Activated naive CD8-positive, alpha-beta T cell (primary cell): ENCODE results near the gene CCDC181.
"Not testable (repeated sequence)": the region's sequence is repeated elsewhere in the genome, so short reads cannot be mapped to it uniquely, and the experiment has no call there.

Source experiments
- H3K27ac Mint-ChIP-seq: one replicate; pipeline ENCODE4 v1.8.0; 2021; ENCODE audit warnings: mixed read lengths
- H3K27me3 Mint-ChIP-seq: one replicate; pipeline ENCODE4 v1.8.0; 2021; ENCODE audit warnings: mixed read lengths
- H3K36me3 Mint-ChIP-seq: one replicate; pipeline ENCODE4 v1.8.0; 2021; ENCODE audit warnings: mixed read lengths
- H3K4me1 Mint-ChIP-seq: one replicate; pipeline ENCODE4 v1.8.0; 2021; ENCODE audit warnings: low read depth, mixed read lengths
- H3K4me3 Mint-ChIP-seq: one replicate; pipeline ENCODE4 v1.8.0; 2021; ENCODE audit warnings: mild to moderate bottlenecking, mixed read lengths
- H3K9me3 Mint-ChIP-seq: one replicate; pipeline ENCODE4 v1.8.0; 2021; ENCODE audit warnings: low read depth, mixed read lengths

CCDC181 gene

DNA sequence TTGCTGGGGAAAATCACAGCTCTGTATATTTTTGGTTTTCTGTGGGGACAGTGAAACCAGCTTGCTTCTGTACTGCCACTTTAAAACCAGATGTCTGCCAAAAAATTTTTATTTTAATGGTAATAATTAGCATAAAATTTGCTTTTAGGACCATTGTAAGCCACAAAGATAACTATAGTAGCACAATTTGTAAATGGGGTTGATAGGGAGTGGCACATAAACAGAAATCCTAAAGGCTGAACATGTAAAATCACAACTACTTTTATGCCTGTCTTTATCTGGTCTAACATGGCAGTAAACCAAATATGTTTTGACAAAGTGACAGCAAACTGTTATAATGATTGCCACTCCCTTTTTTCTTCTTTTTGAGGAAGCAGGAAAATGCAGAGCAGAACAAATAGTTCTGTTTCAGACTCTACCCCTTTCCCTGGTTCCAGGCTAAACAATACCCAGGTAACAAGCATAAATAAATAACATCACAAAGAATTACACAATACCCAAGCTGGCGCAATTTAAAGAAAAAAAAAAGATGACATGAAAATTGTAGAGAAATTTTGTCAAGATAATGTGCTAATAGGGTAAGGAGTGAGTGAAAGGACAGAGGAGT is 24.0 kb upstream of the CCDC181 start:
- Mint-ChIP-seq H3K9me3 (peaks cover 5% of the 10 kb centered on the region), H3K27ac (no peak overlapping the region), H3K36me3 (peaks cover 5% of the 10 kb centered on the region), H3K4me3 (no peak overlapping the region), H3K4me1 (peaks cover 3% of the 10 kb centered on the region), H3K27me3 (peaks cover 16% of the 10 kb centered on the region)

- no peak overlapping the region for H3K27ac Mint-ChIP-seq
- no peaks in the 10 kb centered on the region for H3K4me1 Mint-ChIP-seq
- H3K4me3 Mint-ChIP-seq, result no peak overlapping the region
- no peaks in the 10 kb centered on the region for H3K36me3 Mint-ChIP-seq
- H3K27me3 Mint-ChIP-seq, result peaks cover 12% of the 10 kb centered on the region
- peaks cover 5% of the 10 kb centered on the region for H3K9me3 Mint-ChIP-seq
These were observed 16.6 kb upstream of the CCDC181 start for GRCh38 chr1:169443923-169444322.

DNA sequence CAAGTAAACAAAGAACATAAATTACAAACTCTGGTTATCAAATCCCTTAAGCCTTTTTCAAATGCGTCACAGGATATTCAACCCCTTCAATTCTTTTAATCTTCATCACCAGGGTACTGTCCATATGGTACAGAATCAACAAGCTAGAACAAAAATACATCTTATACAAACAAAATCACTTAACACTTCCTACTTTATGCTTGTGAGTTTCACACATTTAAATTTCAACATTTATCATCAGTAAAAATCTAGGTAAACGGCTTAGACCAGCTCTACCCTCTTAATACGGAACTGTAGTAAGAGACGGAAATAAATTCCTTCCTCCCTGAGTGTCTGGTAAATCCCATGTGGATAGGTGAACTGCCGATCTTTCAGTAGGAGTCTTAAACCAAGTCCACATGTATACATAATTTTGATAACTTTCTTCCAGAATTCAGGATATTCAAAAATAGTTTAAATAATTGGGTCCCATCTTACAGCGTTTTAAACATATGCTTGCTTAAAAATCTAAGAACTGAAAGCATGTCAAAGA is 1.0 kb downstream of the CCDC181 start:
- peak overlapping the region; percentile 96 for H3K4me3 Mint-ChIP-seq
- H3K4me1 Mint-ChIP-seq, result peaks cover 8% of the 10 kb centered on the region
- no peak overlapping the region for H3K27ac Mint-ChIP-seq
- no peaks in the 10 kb centered on the region for H3K9me3 Mint-ChIP-seq
- H3K27me3 Mint-ChIP-seq, result peaks cover 43% of the 10 kb centered on the region
- no peaks in the 10 kb centered on the region for H3K36me3 Mint-ChIP-seq

DNA sequence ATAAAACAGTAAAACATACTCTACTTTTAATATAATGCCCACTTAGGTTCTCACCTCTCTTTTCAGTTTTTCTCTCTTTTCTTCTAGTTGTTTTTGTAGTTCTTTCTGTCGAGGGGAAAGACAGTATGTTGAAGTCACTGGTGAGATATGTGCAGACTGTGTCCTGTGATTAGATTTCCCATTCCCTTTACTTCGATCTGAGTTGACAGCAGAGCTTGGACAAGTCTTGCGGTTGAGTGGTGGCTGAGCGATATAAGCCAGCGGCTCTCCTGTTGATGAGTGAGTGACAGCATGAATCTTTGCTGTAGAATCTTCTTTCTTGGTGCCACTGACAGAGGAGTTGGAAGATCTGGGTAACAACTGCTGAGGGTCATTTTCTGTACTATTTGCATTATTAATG is 6.0 kb downstream of the CCDC181 start:
- no peak overlapping the region for H3K4me3 Mint-ChIP-seq
- H3K9me3 Mint-ChIP-seq, result no peaks in the 10 kb centered on the region
- peaks cover 26% of the 10 kb centered on the region for H3K27me3 Mint-ChIP-seq
- H3K27ac Mint-ChIP-seq, result no peak overlapping the region
- H3K4me1 Mint-ChIP-seq, result no peaks in the 10 kb centered on the region
- no peaks in the 10 kb centered on the region for H3K36me3 Mint-ChIP-seq

DNA sequence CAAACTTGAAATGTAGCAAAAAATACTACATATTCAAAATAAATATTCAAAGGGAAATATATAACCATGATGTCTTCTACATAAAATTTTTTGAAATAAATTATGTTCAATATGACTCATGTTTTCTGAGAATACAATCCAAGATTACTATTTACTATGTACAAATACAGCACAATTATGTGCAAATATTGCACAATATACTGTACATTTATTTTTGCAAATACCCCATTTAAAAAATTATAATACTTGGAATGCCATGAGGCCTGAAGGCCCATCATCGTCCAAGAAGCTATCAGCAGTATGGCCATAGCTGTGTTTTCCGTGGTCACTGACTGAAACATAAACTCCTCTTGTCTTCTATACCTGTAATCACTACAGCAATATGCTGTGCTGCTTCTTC is 12.3 kb downstream of the CCDC181 start:
- Mint-ChIP-seq H3K9me3 (peaks cover 17% of the 10 kb centered on the region), H3K4me3 (no peak overlapping the region), H3K27me3 (peaks cover 2% of the 10 kb centered on the region), H3K27ac (no peak overlapping the region), H3K36me3 (peaks cover under 1% of the 10 kb centered on the region), H3K4me1 (no peaks in the 10 kb centered on the region)

GRCh38 chr1:169408340-169408739 is 18.9 kb downstream of the CCDC181 start:
- H3K4me3 Mint-ChIP-seq, H3K4me1 Mint-ChIP-seq, H3K36me3 Mint-ChIP-seq, H3K27me3 Mint-ChIP-seq, H3K27ac Mint-ChIP-seq: not testable (repeated sequence)
- peaks cover 49% of the 10 kb centered on the region for H3K9me3 Mint-ChIP-seq

- not testable (repeated sequence) for H3K4me3 Mint-ChIP-seq, H3K27me3 Mint-ChIP-seq, H3K4me1 Mint-ChIP-seq, H3K27ac Mint-ChIP-seq
- Mint-ChIP-seq H3K9me3 (peaks cover 40% of the 10 kb centered on the region), H3K36me3 (peaks cover 21% of the 10 kb centered on the region)
These were observed 24.7 kb downstream of the CCDC181 start for GRCh38 chr1:169402578-169402977.

GRCh38 chr1:169395955-169396354 is 31.3 kb downstream of the CCDC181 start:
- Mint-ChIP-seq H3K9me3 (peaks cover 4% of the 10 kb centered on the region), H3K4me1 (no peaks in the 10 kb centered on the region), H3K36me3 (peaks cover 27% of the 10 kb centered on the region), H3K4me3 (no peak overlapping the region), H3K27ac (no peak overlapping the region), H3K27me3 (no peaks in the 10 kb centered on the region)

DNA sequence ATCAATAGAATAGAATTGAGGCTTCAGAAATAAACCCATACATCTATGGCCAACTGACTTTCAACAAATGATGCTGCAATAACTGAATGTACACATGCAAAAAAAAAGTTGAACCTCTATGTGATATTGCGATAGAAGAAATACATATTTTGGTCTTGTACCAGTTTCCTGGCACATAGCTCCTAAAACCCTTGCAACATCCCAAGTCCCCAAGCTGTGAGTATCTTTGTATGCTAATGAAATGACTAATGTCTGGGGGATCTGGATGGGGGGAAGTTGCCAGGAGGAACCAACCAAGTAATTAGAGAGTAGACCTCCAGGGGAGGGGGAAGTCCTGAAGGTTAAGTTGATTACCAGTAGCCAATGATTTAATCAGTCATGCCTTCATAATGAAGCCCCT is 34.9 kb downstream of the CCDC181 start:
- no peaks in the 10 kb centered on the region for H3K9me3 Mint-ChIP-seq
- H3K27ac Mint-ChIP-seq, result no peak overlapping the region
- H3K36me3 Mint-ChIP-seq, result peaks cover 29% of the 10 kb centered on the region
- H3K4me3 Mint-ChIP-seq, result no peak overlapping the region
- no peaks in the 10 kb centered on the region for H3K27me3 Mint-ChIP-seq
- peaks cover 1% of the 10 kb centered on the region for H3K4me1 Mint-ChIP-seq

DNA sequence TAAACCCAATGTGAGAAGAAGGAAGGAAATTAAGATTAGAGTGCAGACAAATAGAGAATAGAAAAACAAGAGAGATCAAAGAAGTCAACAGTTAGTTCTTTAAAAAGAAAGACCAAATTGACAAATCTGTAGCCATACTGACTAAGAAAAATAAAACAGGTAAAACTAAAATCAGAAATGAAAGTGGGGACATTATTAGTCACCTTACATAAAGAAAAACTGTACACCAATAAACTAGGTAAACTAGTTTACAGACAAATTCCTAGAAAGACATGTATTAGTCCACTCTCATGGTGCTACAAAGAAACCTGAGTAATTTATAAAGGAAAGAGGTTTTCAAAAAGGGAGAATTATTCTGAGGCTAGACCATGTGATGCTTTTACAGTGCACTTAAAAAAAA is 37.0 kb downstream of the CCDC181 start:
- H3K36me3 Mint-ChIP-seq, result peaks cover 30% of the 10 kb centered on the region

DNA sequence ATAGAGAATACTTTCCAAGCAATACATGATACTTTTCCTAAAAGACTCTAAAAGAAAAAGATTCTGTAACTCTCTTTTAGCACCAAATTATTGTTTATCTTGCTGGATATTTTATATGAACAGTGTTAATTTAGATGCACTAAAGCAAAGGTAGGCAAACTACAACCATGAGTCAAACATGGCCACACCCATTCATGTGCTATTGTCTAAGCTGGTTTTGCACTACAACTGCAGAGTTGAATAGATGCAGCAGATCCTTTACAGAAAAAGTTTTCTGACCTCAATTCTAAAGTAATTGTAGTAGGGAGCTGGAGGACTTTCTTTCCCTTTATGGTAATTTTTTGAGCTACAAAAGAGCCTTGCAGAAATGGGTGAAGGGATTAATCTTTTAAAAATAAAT is 39.9 kb downstream of the CCDC181 start:
- Mint-ChIP-seq H3K9me3 (no peaks in the 10 kb centered on the region), H3K4me3 (no peak overlapping the region), H3K4me1 (peaks cover 1% of the 10 kb centered on the region), H3K36me3 (peaks cover 19% of the 10 kb centered on the region), H3K27me3 (no peaks in the 10 kb centered on the region), H3K27ac (no peak overlapping the region)

More for the DNA sequence above, 37.0 kb downstream of the CCDC181 start:
- Mint-ChIP-seq H3K9me3 (no peaks in the 10 kb centered on the region), H3K4me3 (no peak overlapping the region), H3K4me1 (peaks cover 1% of the 10 kb centered on the region), H3K27ac (no peak overlapping the region), H3K27me3 (no peaks in the 10 kb centered on the region)

GRCh38 chr1:169383449-169383848 is 43.8 kb downstream of the CCDC181 start:
- Mint-ChIP-seq H3K27ac (no peak overlapping the region), H3K9me3 (no peaks in the 10 kb centered on the region), H3K4me1 (no peaks in the 10 kb centered on the region), H3K36me3 (peaks cover 22% of the 10 kb centered on the region), H3K27me3 (no peaks in the 10 kb centered on the region), H3K4me3 (no peak overlapping the region)

DNA sequence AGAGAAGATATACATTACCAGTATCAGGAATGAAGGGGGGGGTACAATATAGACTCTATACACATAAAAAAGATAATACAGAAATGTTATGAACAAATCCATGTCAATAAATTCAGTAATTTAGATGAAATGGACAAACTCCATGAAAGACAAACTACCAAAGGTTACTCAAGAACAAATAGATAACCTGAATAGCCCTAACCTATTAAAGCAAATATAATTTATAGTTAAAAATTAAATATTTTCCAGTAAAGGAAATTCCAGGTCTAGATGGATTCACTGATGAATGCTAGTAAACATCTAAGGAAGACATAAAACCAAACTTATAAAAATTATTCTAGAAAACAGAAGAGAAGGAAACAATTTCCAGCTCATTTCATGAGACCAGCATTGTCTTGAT is 46.1 kb downstream of the CCDC181 start:
- H3K27me3 Mint-ChIP-seq, result no peaks in the 10 kb centered on the region
- H3K36me3 Mint-ChIP-seq, result peaks cover 29% of the 10 kb centered on the region
- no peak overlapping the region for H3K27ac Mint-ChIP-seq
- H3K4me3 Mint-ChIP-seq, result no peak overlapping the region
- H3K9me3 Mint-ChIP-seq, result no peaks in the 10 kb centered on the region
- H3K4me1 Mint-ChIP-seq, result peaks cover 2% of the 10 kb centered on the region

- Mint-ChIP-seq H3K9me3 (no peaks in the 10 kb centered on the region), H3K27me3 (no peaks in the 10 kb centered on the region), H3K36me3 (peaks cover 11% of the 10 kb centered on the region), H3K27ac (peak overlapping the region; percentile 61), H3K4me3 (peak overlapping the region; percentile 35), H3K4me1 (peaks cover 32% of the 10 kb centered on the region)
These were observed 55.9 kb downstream of the CCDC181 start for GRCh38 chr1:169371404-169371803.

- Mint-ChIP-seq H3K9me3 (peaks cover 4% of the 10 kb centered on the region), H3K27me3 (no peaks in the 10 kb centered on the region), H3K27ac (no peak overlapping the region), H3K36me3 (peaks cover 8% of the 10 kb centered on the region), H3K4me3 (no peak overlapping the region), H3K4me1 (peaks cover 42% of the 10 kb centered on the region)
These were observed 58.9 kb downstream of the CCDC181 start for GRCh38 chr1:169368406-169368769.

GRCh38 chr1:169367686-169368405 is 59.4 kb downstream of the CCDC181 start, which contains the start of the genes BLZF1 and NME7:
Gene BLZF1 (plus strand): TSS chr1:169368195. CDS start chr1:169369523, 1,328 bp downstream.
Gene NME7 (minus strand): TSS chr1:169367797. CDS start chr1:169367710, 87 bp downstream.
- Mint-ChIP-seq H3K4me1 (peaks cover 43% of the 10 kb centered on the region), H3K27ac (no peak within 1 kb of the TSS), H3K4me3 (no peak within 1 kb of the TSS), H3K9me3 (peaks cover 4% of the 10 kb centered on the region), H3K36me3 (peaks cover 6% of the 10 kb centered on the region), H3K27me3 (no peaks in the 10 kb centered on the region)
